Brain microvascular endothelial cell (primary cell): Measurements from ENCODE around the gene CXorf65.
A peak's percentile ranks its signal among the peaks of the same experiment; 100 is the strongest.

Experiments used
- DNase-seq: peaks from one replicate; pipeline ENCODE4 v3.0.0-alpha.2; 2020
- H3K27ac ChIP-seq: fragments of 250-450 bp; sonication (Bioruptor Pico); 2 replicates; pipeline ENCODE4 v1.5.1; 2020; ENCODE audit warnings: mild to moderate bottlenecking, moderate library complexity
- H3K27me3 ChIP-seq: fragments of 250-450 bp; sonication (Bioruptor Pico); replicated peaks from 2 replicates; pipeline ENCODE4 v1.5.1; 2020; ENCODE audit warnings: mild to moderate bottlenecking
- H3K36me3 ChIP-seq: fragments of 250-450 bp; sonication (Bioruptor Pico); replicated peaks from 2 replicates; pipeline ENCODE4 v1.5.1; 2020; ENCODE audit warnings: mild to moderate bottlenecking
- H3K4me3 ChIP-seq: 2 replicates; pipeline ENCODE4 v1.5.1; 2011; ENCODE audit warnings: low read depth, mild to moderate bottlenecking, control low read depth, low read length, moderate library complexity
- CTCF ChIP-seq: IDR thresholded peaks from 2 replicates; pipeline ENCODE4 v1.5.1; 2011; ENCODE audit warnings: low read depth, mild to moderate bottlenecking, moderate library complexity, low read length, control low read depth, inconsistent platforms; ENCODE audit errors: missing control alignments
- in situ Hi-C: cut with HindIII; loops from 2 replicates; pipeline ENCODE4 v1.10.0; 2017; ENCODE audit warnings: low sequenced_read_pairs, low pct_ligation_motif_present

CXorf65 gene

GRCh38 chrX:71144651-71145050 lies 38.1 kb upstream of the CXorf65 start, which contains the start of gene NLGN3:
Gene NLGN3, plus strand, starts transcription at chrX:71144841. Its CDS starts 2,909 bp downstream, at chrX:71147750.
- Histone ChIP-seq H3K27ac (no peak within 1 kb of the TSS), H3K36me3 (peaks cover 2% of the 10 kb centered on the region), H3K27me3 (no peaks in the 10 kb centered on the region), H3K4me3 (peak within 1 kb of the TSS; percentile 24)
- in situ Hi-C loops: no loop called here
- no peak for DNase-seq
- TF ChIP-seq CTCF: no peak

GRCh38 chrX:71143508-71143907 lies 37.0 kb upstream of the CXorf65 start:
- peaks cover 2% of the 10 kb centered on the region for H3K36me3 ChIP-seq
- H3K27ac ChIP-seq: no peak overlapping the region
- H3K27me3 ChIP-seq: no peaks in the 10 kb centered on the region
- no peak for DNase-seq
- in situ Hi-C loops: no loop called here
- no peak for TF ChIP-seq CTCF
- no peak overlapping the region for H3K4me3 ChIP-seq

- Histone ChIP-seq H3K36me3 (peaks cover 7% of the 10 kb centered on the region), H3K27ac (no peak overlapping the region), H3K27me3 (no peaks in the 10 kb centered on the region), H3K4me3 (no peak overlapping the region)
- DNase-seq: no peak
- no peak for TF ChIP-seq CTCF
- in situ Hi-C loops: no loop called here
Measured at GRCh38 chrX:71140440-71140839, 33.9 kb upstream of the CXorf65 start.

GRCh38 chrX:71131510-71131909 lies 25.0 kb upstream of the CXorf65 start:
- peaks cover 29% of the 10 kb centered on the region for H3K36me3 ChIP-seq
- H3K27ac ChIP-seq: no peak overlapping the region
- no peak overlapping the region for H3K4me3 ChIP-seq
- in situ Hi-C loops: no loop called here
- no peak for TF ChIP-seq CTCF
- no peak for DNase-seq
- no peaks in the 10 kb centered on the region for H3K27me3 ChIP-seq

- Histone ChIP-seq H3K36me3 (peaks cover 32% of the 10 kb centered on the region), H3K27me3 (no peaks in the 10 kb centered on the region), H3K4me3 (no peak overlapping the region), H3K27ac (no peak overlapping the region)
- peak; percentile 36 for DNase-seq
- in situ Hi-C loops: no loop called here
- TF ChIP-seq CTCF: peak; percentile 88
Measured at GRCh38 chrX:71128915-71129765, 22.6 kb upstream of the CXorf65 start.
